ENCODE results near the gene IFNG-AS1.

The IFNG-AS1 gene

GRCh38 chr12:67968725-67969124 is 20.5 kb upstream of the IFNG-AS1 start:
- Histone ChIP-seq H3K4me3 (ENCODE audit: low read length) (no peak overlapping the region), H3K9ac (ENCODE audit: low read length) (no peak overlapping the region), H3K9me3 (ENCODE audit: control insufficient read depth, low read length) (no peaks in the 10 kb centered on the region), H3K36me3 (ENCODE audit: control insufficient read depth, insufficient read depth, low read length) (no peaks in the 10 kb centered on the region), H3K4me1 (ENCODE audit: control insufficient read depth, insufficient read depth, low read length) (no peaks in the 10 kb centered on the region), H3K27me3 (ENCODE audit: control insufficient read depth, insufficient read depth, low read length) (no peaks in the 10 kb centered on the region)

GRCh38 chr12:67969134-67969802 is 20.0 kb upstream of the IFNG-AS1 start:
- Histone ChIP-seq H3K4me3 (ENCODE audit: low read length) (no peak overlapping the region), H3K9ac (ENCODE audit: low read length) (no peak overlapping the region), H3K4me1 (ENCODE audit: control insufficient read depth, insufficient read depth, low read length) (no peaks in the 10 kb centered on the region), H3K36me3 (ENCODE audit: control insufficient read depth, insufficient read depth, low read length) (no peaks in the 10 kb centered on the region), H3K9me3 (ENCODE audit: control insufficient read depth, low read length) (no peaks in the 10 kb centered on the region), H3K27me3 (ENCODE audit: control insufficient read depth, insufficient read depth, low read length) (no peaks in the 10 kb centered on the region)

- H3K9ac ChIP-seq (ENCODE audit: low read length), result no peak overlapping the region
- H3K9me3 ChIP-seq (ENCODE audit: control insufficient read depth, low read length), result no peaks in the 10 kb centered on the region
- no peaks in the 10 kb centered on the region for H3K36me3 ChIP-seq (ENCODE audit: control insufficient read depth, insufficient read depth, low read length)
- H3K4me1 ChIP-seq (ENCODE audit: control insufficient read depth, insufficient read depth, low read length), result no peaks in the 10 kb centered on the region
- H3K27me3 ChIP-seq (ENCODE audit: control insufficient read depth, insufficient read depth, low read length), result no peaks in the 10 kb centered on the region
- H3K4me3 ChIP-seq (ENCODE audit: low read length), result no peak overlapping the region
Observed at GRCh38 chr12:67977668-67978067, 11.6 kb upstream of the IFNG-AS1 start.

- Histone ChIP-seq H3K27me3 (ENCODE audit: control insufficient read depth, insufficient read depth, low read length) (no peaks in the 10 kb centered on the region), H3K9ac (ENCODE audit: low read length) (no peak overlapping the region), H3K4me3 (ENCODE audit: low read length) (no peak overlapping the region), H3K9me3 (ENCODE audit: control insufficient read depth, low read length) (no peaks in the 10 kb centered on the region), H3K36me3 (ENCODE audit: control insufficient read depth, insufficient read depth, low read length) (no peaks in the 10 kb centered on the region), H3K4me1 (ENCODE audit: control insufficient read depth, insufficient read depth, low read length) (no peaks in the 10 kb centered on the region)
Observed at GRCh38 chr12:67980391-67980790, 8.9 kb upstream of the IFNG-AS1 start.

GRCh38 chr12:67981287-67982162 is 7.7 kb upstream of the IFNG-AS1 start:
- Histone ChIP-seq H3K4me3 (ENCODE audit: low read length) (no peak overlapping the region), H3K9me3 (ENCODE audit: control insufficient read depth, low read length) (no peaks in the 10 kb centered on the region), H3K27me3 (ENCODE audit: control insufficient read depth, insufficient read depth, low read length) (no peaks in the 10 kb centered on the region), H3K36me3 (ENCODE audit: control insufficient read depth, insufficient read depth, low read length) (no peaks in the 10 kb centered on the region), H3K9ac (ENCODE audit: low read length) (no peak overlapping the region), H3K4me1 (ENCODE audit: control insufficient read depth, insufficient read depth, low read length) (no peaks in the 10 kb centered on the region)

- H3K4me1 ChIP-seq (ENCODE audit: control insufficient read depth, insufficient read depth, low read length), result no peaks in the 10 kb centered on the region
- no peak overlapping the region for H3K4me3 ChIP-seq (ENCODE audit: low read length)
- no peak overlapping the region for H3K9ac ChIP-seq (ENCODE audit: low read length)
- no peaks in the 10 kb centered on the region for H3K9me3 ChIP-seq (ENCODE audit: control insufficient read depth, low read length)
- no peaks in the 10 kb centered on the region for H3K27me3 ChIP-seq (ENCODE audit: control insufficient read depth, insufficient read depth, low read length)
- no peaks in the 10 kb centered on the region for H3K36me3 ChIP-seq (ENCODE audit: control insufficient read depth, insufficient read depth, low read length)
Observed at GRCh38 chr12:67982164-67982563, 7.1 kb upstream of the IFNG-AS1 start.

- H3K4me3 ChIP-seq (ENCODE audit: low read length), result no peak overlapping the region
- no peaks in the 10 kb centered on the region for H3K4me1 ChIP-seq (ENCODE audit: control insufficient read depth, insufficient read depth, low read length)
- H3K9me3 ChIP-seq (ENCODE audit: control insufficient read depth, low read length), result no peaks in the 10 kb centered on the region
- no peaks in the 10 kb centered on the region for H3K36me3 ChIP-seq (ENCODE audit: control insufficient read depth, insufficient read depth, low read length)
- H3K27me3 ChIP-seq (ENCODE audit: control insufficient read depth, insufficient read depth, low read length), result no peaks in the 10 kb centered on the region
- H3K9ac ChIP-seq (ENCODE audit: low read length), result no peak overlapping the region
Observed at GRCh38 chr12:67986632-67987031, 2.6 kb upstream of the IFNG-AS1 start.

- no peak overlapping the region for H3K9ac ChIP-seq (ENCODE audit: low read length)
- no peaks in the 10 kb centered on the region for H3K4me1 ChIP-seq (ENCODE audit: control insufficient read depth, insufficient read depth, low read length)
- no peaks in the 10 kb centered on the region for H3K36me3 ChIP-seq (ENCODE audit: control insufficient read depth, insufficient read depth, low read length)
- no peaks in the 10 kb centered on the region for H3K27me3 ChIP-seq (ENCODE audit: control insufficient read depth, insufficient read depth, low read length)
- no peaks in the 10 kb centered on the region for H3K9me3 ChIP-seq (ENCODE audit: control insufficient read depth, low read length)
- no peak overlapping the region for H3K4me3 ChIP-seq (ENCODE audit: low read length)
Observed at GRCh38 chr12:67988601-67989021, 636 bp upstream of the IFNG-AS1 start.

GRCh38 chr12:67991158-67991557 is 1.9 kb downstream of the IFNG-AS1 start:
- Histone ChIP-seq H3K4me3 (ENCODE audit: low read length) (no peak overlapping the region), H3K4me1 (ENCODE audit: control insufficient read depth, insufficient read depth, low read length) (no peaks in the 10 kb centered on the region), H3K9ac (ENCODE audit: low read length) (no peak overlapping the region), H3K27me3 (ENCODE audit: control insufficient read depth, insufficient read depth, low read length) (no peaks in the 10 kb centered on the region), H3K9me3 (ENCODE audit: control insufficient read depth, low read length) (no peaks in the 10 kb centered on the region), H3K36me3 (ENCODE audit: control insufficient read depth, insufficient read depth, low read length) (no peaks in the 10 kb centered on the region)

- no peak overlapping the region for H3K9ac ChIP-seq (ENCODE audit: low read length)
- no peaks in the 10 kb centered on the region for H3K36me3 ChIP-seq (ENCODE audit: control insufficient read depth, insufficient read depth, low read length)
- H3K27me3 ChIP-seq (ENCODE audit: control insufficient read depth, insufficient read depth, low read length), result no peaks in the 10 kb centered on the region
- no peaks in the 10 kb centered on the region for H3K9me3 ChIP-seq (ENCODE audit: control insufficient read depth, low read length)
- H3K4me1 ChIP-seq (ENCODE audit: control insufficient read depth, insufficient read depth, low read length), result no peaks in the 10 kb centered on the region
- H3K4me3 ChIP-seq (ENCODE audit: low read length), result no peak overlapping the region
Observed at GRCh38 chr12:67993143-67993542, 3.9 kb downstream of the IFNG-AS1 start.

- no peak overlapping the region for H3K9ac ChIP-seq (ENCODE audit: low read length)
- H3K36me3 ChIP-seq (ENCODE audit: control insufficient read depth, insufficient read depth, low read length), result no peaks in the 10 kb centered on the region
- no peak overlapping the region for H3K4me3 ChIP-seq (ENCODE audit: low read length)
- H3K9me3 ChIP-seq (ENCODE audit: control insufficient read depth, low read length), result no peaks in the 10 kb centered on the region
- H3K4me1 ChIP-seq (ENCODE audit: control insufficient read depth, insufficient read depth, low read length), result no peaks in the 10 kb centered on the region
- no peaks in the 10 kb centered on the region for H3K27me3 ChIP-seq (ENCODE audit: control insufficient read depth, insufficient read depth, low read length)
Observed at GRCh38 chr12:67994046-67994445, 4.8 kb downstream of the IFNG-AS1 start.

- H3K9ac ChIP-seq (ENCODE audit: low read length), result no peak overlapping the region
- no peaks in the 10 kb centered on the region for H3K4me1 ChIP-seq (ENCODE audit: control insufficient read depth, insufficient read depth, low read length)
- H3K9me3 ChIP-seq (ENCODE audit: control insufficient read depth, low read length), result no peaks in the 10 kb centered on the region
- no peak overlapping the region for H3K4me3 ChIP-seq (ENCODE audit: low read length)
- no peaks in the 10 kb centered on the region for H3K36me3 ChIP-seq (ENCODE audit: control insufficient read depth, insufficient read depth, low read length)
- H3K27me3 ChIP-seq (ENCODE audit: control insufficient read depth, insufficient read depth, low read length), result no peaks in the 10 kb centered on the region
Observed at GRCh38 chr12:67996347-67996746, 7.1 kb downstream of the IFNG-AS1 start.

All from mucosa of stomach (tissue), 1 donor.